Stimulated activated CD8-positive, alpha-beta memory T cell treated with anti-CD3 and anti-CD28 coated beads, Interleukin-4, amount 100 ng/mL, for 1 hour (primary cell): ENCODE data around the gene PRMT7.

Source experiments
- DNase-seq, 2 donors: peaks; one replicate each; pipeline ENCODE4 v3.0.0-alpha.2; 2020; ENCODE audit warnings: low read depth in 2 of 2, low spot score in 1 of 2

Gene PRMT7

GRCh38 chr16:68374246-68374805 is 63.5 kb downstream of the PRMT7 start:
- DNase-seq = no peak

- no peak for DNase-seq
These were observed 64.3 kb downstream of the PRMT7 start for GRCh38 chr16:68374961-68375660.

- no peak for DNase-seq
These were observed 65.2 kb downstream of the PRMT7 start for GRCh38 chr16:68375801-68376536.

GRCh38 chr16:68376590-68376989 is 65.8 kb downstream of the PRMT7 start:
- no peak for DNase-seq

- DNase-seq = no peak
These were observed 66.4 kb downstream of the PRMT7 start for GRCh38 chr16:68377221-68377620.

GRCh38 chr16:68377667-68378393 is 67.0 kb downstream of the PRMT7 start:
- no peak for DNase-seq

- DNase-seq = no peak
These were observed 67.9 kb downstream of the PRMT7 start for GRCh38 chr16:68378436-68379415.

GRCh38 chr16:68379472-68380347 is 68.9 kb downstream of the PRMT7 start:
- no peak for DNase-seq

GRCh38 chr16:68380348-68380670 is 69.5 kb downstream of the PRMT7 start:
- DNase-seq = no peak

- DNase-seq = no peak
These were observed 70.0 kb downstream of the PRMT7 start for GRCh38 chr16:68380676-68381362.

GRCh38 chr16:68381363-68381724 is 70.5 kb downstream of the PRMT7 start:
- no peak for DNase-seq

GRCh38 chr16:68382296-68382718 is 71.5 kb downstream of the PRMT7 start:
- DNase-seq = no peak

- DNase-seq = no peak
These were observed 73.0 kb downstream of the PRMT7 start for GRCh38 chr16:68383858-68384257.

- no peak for DNase-seq
These were observed 73.7 kb downstream of the PRMT7 start for GRCh38 chr16:68384288-68385161.

GRCh38 chr16:68385371-68385770 is 74.6 kb downstream of the PRMT7 start:
- DNase-seq = no peak

GRCh38 chr16:68386628-68387027 is 75.8 kb downstream of the PRMT7 start:
- no peak for DNase-seq

GRCh38 chr16:68387301-68387700 is 76.5 kb downstream of the PRMT7 start:
- DNase-seq = no peak

- DNase-seq = no peak
These were observed 77.3 kb downstream of the PRMT7 start for GRCh38 chr16:68388124-68388523.
